ENCODE data around the gene IGF1R.

Gene IGF1R

DNA sequence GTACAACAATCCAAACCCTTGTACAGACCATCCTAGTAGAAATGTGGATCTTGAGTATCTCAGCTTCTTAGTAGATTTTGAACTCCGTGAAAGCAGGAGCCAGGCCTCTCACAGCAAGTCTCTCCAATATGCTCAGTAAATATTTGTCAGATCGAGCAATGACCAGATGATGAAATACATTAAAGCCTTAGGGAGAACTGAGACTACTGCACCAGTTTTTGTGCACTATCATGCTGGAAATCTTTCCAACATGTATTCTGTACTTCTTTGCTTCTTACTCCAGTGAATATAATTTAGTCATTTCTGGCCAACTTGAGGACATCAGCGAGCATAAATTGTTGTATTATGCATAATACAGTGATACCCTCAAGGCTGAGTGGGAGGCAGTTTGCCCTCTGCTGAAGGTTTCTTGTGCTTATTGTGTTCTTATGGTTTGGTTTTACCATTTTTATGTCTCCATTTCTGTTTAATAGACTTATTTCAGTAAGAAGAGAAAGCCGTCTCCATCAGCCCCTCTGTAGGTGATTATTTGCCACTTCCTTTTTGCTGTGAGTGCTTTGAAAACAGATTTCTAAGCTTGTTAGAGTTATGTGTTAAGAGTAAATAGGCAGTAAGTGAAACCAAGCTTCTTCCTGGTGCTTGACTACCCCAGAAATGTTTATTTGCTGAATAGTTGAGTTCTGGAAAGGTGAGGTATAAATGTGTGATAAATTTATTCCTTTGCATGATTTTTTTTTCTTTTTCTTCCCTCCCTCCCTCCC lies 212.1 kb downstream of the IGF1R start:
- TF ChIP-seq, protein P1, sequence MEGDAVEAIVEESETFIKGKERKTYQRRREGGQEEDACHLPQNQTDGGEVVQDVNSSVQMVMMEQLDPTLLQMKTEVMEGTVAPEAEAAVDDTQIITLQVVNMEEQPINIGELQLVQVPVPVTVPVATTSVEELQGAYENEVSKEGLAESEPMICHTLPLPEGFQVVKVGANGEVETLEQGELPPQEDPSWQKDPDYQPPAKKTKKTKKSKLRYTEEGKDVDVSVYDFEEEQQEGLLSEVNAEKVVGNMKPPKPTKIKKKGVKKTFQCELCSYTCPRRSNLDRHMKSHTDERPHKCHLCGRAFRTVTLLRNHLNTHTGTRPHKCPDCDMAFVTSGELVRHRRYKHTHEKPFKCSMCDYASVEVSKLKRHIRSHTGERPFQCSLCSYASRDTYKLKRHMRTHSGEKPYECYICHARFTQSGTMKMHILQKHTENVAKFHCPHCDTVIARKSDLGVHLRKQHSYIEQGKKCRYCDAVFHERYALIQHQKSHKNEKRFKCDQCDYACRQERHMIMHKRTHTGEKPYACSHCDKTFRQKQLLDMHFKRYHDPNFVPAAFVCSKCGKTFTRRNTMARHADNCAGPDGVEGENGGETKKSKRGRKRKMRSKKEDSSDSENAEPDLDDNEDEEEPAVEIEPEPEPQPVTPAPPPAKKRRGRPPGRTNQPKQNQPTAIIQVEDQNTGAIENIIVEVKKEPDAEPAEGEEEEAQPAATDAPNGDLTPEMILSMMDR (IDR thresholded peaks at IDR 0.05; ENCODE audit: low read depth, low read length) = no peak
- DNase-seq (ENCODE audit: low read depth, low spot score) = no peak
- no peak overlapping the region for H3K4me3 ChIP-seq (ENCODE audit: low read depth, low read length)
- in situ Hi-C loops (cut with HindIII; ENCODE audit: low sequenced_read_pairs) = no loop called here

DNA sequence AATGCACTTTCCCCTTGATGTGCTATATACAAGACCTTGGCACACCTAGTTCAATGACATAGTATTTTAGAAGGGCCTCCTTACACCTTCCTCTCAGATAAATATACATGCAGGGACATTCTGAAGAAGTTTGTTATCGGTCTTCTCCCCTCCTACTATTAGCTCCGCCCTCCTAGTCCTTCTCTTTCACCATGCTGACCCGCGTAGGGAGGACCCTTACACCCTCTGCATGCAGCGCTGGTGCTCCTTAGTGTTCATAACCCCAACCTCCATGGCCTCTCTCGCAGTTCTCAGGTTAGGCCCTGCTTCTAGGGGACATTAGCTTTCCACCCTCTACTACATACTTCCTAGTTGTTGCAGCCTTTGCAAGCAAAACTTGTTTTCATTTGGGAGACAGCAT lies 212.8 kb downstream of the IGF1R start:
- no peak for DNase-seq (ENCODE audit: low read depth, low spot score)
- in situ Hi-C loops (cut with HindIII; ENCODE audit: low sequenced_read_pairs) = no loop called here
- no peak overlapping the region for H3K4me3 ChIP-seq (ENCODE audit: low read depth, low read length)
- TF ChIP-seq, protein P1 (IDR thresholded peaks at IDR 0.05; ENCODE audit: low read depth, low read length) = no peak

DNA sequence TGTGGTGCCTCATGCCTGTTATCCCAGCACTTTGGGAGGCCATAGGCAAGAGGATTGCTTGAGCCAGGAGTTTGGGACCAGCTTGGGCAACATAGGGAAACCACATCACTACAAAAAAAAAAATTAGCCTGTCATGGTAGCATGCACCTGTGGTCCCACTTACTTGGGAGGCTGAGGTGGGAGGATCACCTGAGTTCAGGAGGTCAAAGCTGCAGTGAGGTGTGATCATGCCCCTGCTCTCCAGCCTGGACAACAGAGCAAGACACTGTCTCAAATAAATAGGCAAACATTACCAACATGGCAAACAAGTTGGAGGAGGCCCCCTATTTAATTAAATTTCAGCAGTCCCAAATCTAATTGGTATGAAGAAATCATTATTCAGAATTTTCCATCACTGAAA lies 215.6 kb downstream of the IGF1R start:
- no peak overlapping the region for H3K4me3 ChIP-seq (ENCODE audit: low read depth, low read length)
- no peak for DNase-seq (ENCODE audit: low read depth, low spot score)
- TF ChIP-seq, protein P1 (IDR thresholded peaks at IDR 0.05; ENCODE audit: low read depth, low read length) = no peak
- in situ Hi-C loops (cut with HindIII; ENCODE audit: low sequenced_read_pairs) = no loop called here

DNA sequence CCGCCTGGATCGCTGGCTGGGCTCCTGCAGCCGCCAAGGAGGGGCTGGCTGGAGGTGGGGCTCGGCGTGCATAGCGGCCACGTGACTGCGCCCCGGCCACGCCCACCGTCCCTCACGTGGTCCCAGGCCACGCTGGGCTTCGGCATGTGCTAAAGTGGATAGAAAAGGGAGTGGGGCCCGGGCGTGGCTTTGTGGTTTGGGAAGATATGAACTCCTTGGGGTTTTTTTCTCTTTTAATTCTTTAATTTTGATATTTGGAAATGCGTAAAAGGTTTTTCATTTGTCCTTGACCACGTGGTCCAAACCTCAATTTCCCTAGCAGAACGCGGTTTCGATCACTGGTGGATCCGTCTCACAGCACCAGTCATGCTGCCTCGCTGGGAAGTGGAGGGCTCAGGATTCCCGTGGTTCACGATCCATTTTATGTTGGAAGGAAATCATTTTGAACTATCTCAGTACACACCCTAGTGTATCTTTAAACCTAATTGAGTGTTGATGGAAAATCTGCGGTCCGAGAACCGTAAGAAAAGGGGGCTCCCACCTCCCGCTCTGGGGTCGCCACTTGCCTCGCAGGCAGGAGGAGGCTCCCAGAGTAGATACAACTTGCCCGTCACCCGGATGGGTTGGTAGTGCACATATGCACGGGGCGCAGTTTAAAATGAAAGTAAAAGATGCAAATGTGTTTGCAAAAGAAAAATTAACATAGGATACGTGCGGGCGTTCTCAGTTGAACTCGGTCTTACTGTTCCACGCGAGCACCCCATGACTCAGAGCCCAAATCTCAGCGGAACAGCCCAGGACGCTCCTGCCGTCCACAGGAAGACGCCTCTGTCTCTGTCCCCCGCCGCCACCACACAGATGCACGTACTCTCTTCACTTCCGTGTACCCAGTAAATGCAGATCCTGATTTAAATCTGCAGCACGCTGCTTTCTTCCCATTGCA lies 217.3 kb downstream of the IGF1R start:
- in situ Hi-C loops (cut with HindIII; ENCODE audit: low sequenced_read_pairs) = no loop called here
- DNase-seq (ENCODE audit: low read depth, low spot score) = peak; percentile 78
- TF ChIP-seq, protein P1 (IDR thresholded peaks at IDR 0.05; ENCODE audit: low read depth, low read length) = no peak
- H3K4me3 ChIP-seq (ENCODE audit: low read depth, low read length) = peak overlapping the region; percentile 51

DNA sequence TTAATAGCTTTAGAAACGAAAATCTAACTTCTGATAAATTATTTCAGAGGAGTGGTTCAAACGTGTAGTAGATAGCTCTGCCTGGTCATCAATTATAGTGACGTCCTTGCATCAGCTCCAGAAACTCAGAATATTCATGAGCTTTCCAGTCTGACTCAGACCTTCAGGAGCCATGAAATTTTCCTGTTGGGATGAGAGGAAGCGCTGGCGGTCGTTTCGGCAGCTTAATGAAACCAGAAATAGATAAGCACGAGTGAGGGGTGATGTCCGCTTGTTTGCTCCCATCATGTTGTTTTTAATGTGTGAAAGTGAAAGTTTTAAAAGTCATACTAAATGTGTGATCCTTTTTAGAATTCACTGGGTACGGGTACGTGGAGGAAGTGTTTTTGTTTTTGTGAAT lies 218.2 kb downstream of the IGF1R start:
- in situ Hi-C loops (cut with HindIII; ENCODE audit: low sequenced_read_pairs) = no loop called here
- H3K4me3 ChIP-seq (ENCODE audit: low read depth, low read length) = peak overlapping the region; percentile 51
- TF ChIP-seq, protein P1 (IDR thresholded peaks at IDR 0.05; ENCODE audit: low read depth, low read length) = no peak
- DNase-seq (ENCODE audit: low read depth, low spot score) = peak; percentile 79

DNA sequence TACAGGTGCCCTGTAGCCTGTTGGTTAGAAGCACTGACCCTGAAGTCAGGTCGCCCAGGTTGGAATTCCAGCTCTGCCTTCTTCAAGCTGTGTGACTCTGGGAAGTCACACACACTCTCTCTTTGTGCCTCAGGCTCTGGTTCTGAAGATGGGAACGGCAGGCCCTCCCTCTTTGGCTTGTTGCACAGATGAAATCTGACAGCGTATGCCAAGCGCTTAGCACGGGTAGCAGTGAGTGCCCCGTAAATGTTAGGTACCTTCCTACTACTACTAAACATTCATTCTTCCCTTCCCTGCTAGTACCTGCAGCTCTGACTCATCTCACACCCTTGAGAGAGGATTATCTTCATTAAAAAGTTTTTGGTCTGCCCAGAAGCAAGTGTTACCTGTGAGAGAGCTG lies 220.2 kb downstream of the IGF1R start:
- TF ChIP-seq, protein P1 (IDR thresholded peaks at IDR 0.05; ENCODE audit: low read depth, low read length) = no peak
- in situ Hi-C loops (cut with HindIII; ENCODE audit: low sequenced_read_pairs) = no loop called here
- no peak overlapping the region for H3K4me3 ChIP-seq (ENCODE audit: low read depth, low read length)
- DNase-seq (ENCODE audit: low read depth, low spot score) = no peak
